ENCODE data around the gene AP3S2.

Gene AP3S2

GRCh38 chr15:89780601-89781000 is 113.2 kb downstream of the AP3S2 start:
- no peak overlapping the region for H3K4me3 ChIP-seq (ENCODE audit: low read length)
- TF ChIP-seq CTCF (IDR thresholded peaks at IDR 0.05; ENCODE audit: insufficient read depth, low read depth, low read length, missing control alignments), result no peak
- DNase-seq (ENCODE audit: low read depth), result no peak

All from epithelial cell of esophagus (primary cell).